Activated T-cell treated with anti-CD3 and anti-CD28 coated beads, Interleukin-2, amount 50 U/mL, for 72 hours (primary cell): ENCODE data around the gene DNASE1L2. TPM values are rescaled to one million over a fixed set of nuclear protein-coding genes. Genes with fewer than 3 reads are reported as not detected.
"Not testable (repeated sequence)": the region's sequence is repeated elsewhere in the genome, so short reads cannot be mapped to it uniquely, and the experiment has no call there.

ENCODE experiments used
- ATAC-seq, 2 donors: fragments of 150-1000 bp; cut with Tn5 transposase; replicated peaks in 1 of 2; 2 replicates each; pipeline ENCODE4 v1.10.0; 2021; ENCODE audit warnings: moderate library complexity in 2 of 2, mild to moderate bottlenecking in 1 of 2
- DNase-seq, 2 donors: peaks; one replicate each; pipeline ENCODE4 v3.0.0; 2021 to 2022; ENCODE audit warnings: mixed read lengths in 1 of 2
- H3K27ac Mint-ChIP-seq: one replicate; pipeline ENCODE4 v1.8.0; 2022; ENCODE audit warnings: mild to moderate bottlenecking, moderate library complexity, mixed read lengths
- H3K27me3 Mint-ChIP-seq: one replicate; pipeline ENCODE4 v1.8.0; 2022; ENCODE audit warnings: low read depth, mixed read lengths
- H3K36me3 Mint-ChIP-seq, 2 donors: one replicate each; pipeline ENCODE4 v1.8.0; 2022; ENCODE audit warnings: mixed read lengths in 2 of 2, mild to moderate bottlenecking in 1 of 2; ENCODE audit not compliant: insufficient read depth in 2 of 2
- H3K4me1 Mint-ChIP-seq: one replicate; pipeline ENCODE4 v1.8.0; 2022; ENCODE audit warnings: low read depth, mixed read lengths
- H3K4me3 Mint-ChIP-seq, 2 donors: one replicate each; pipeline ENCODE4 v1.8.0; 2022; ENCODE audit warnings: mild to moderate bottlenecking in 2 of 2, mixed read lengths in 2 of 2, moderate library complexity in 2 of 2
- H3K9me3 Mint-ChIP-seq, 2 donors: one replicate each; pipeline ENCODE4 v1.8.0; 2022; ENCODE audit warnings: mixed read lengths in 2 of 2
- total RNA-seq, 2 donors: library from RNA; stranded (reverse); gene quantifications; one replicate each; pipeline ENCODE4 v1.2.3, GENCODE V29; 2022

DNASE1L2 gene
- total RNA-seq, 2 donors from 2014 or later = 1.1 TPM

- Mint-ChIP-seq H3K4me3 (no peak overlapping the region), H3K27ac (peak overlapping the region; percentile 22), H3K27me3 (no peaks in the 10 kb centered on the region), H3K9me3 (no peaks in the 10 kb centered on the region), H3K36me3 (peaks cover 2 to 4% of the 10 kb centered on the region in 2 donors), H3K4me1 (no peaks in the 10 kb centered on the region)
- DNase-seq (no peak), ATAC-seq (no peak)
These were observed 3.0 kb upstream of the DNASE1L2 start for GRCh38 chr16:2233046-2233775.

DNA sequence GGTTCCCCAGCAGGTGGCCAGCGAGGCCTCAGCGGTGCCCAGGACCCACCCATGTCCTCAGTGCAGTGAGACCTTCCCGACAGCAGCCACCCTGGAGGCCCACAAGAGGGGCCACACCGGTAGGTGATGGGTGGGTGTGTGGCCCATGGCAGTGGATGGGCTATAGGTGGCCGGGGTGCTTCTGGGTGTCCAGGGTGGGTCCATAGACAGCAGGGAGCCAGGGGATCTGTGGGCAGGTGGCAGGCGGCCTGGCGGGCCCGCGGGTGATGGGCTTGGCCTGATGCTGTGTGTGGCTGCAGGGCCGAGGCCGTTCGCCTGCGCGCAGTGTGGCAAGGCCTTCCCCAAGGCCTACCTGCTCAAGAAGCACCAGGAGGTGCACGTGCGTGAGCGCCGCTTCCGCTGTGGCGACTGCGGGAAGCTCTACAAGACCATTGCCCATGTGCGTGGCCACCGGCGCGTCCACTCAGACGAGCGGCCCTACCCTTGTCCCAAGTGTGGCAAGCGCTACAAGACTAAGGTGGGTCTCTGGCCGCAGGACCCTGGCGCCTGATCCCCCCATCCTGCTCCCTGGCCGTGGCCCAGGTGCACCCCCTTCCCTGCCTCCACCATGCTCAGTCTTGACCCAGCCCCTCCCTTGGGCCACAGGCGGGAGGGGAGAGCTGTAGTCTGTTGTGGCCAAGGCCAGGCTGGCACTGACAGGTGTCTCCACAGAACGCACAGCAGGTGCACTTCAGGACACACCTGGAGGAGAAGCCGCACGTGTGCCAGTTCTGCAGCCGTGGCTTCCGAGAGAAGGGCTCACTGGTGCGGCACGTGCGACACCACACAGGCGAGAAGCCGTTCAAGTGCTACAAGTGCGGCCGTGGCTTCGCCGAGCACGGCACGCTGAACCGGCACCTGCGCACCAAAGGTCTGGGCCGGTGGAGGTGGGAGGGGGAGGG is 2.1 kb upstream of the DNASE1L2 start:
- Mint-ChIP-seq H3K27me3 (no peaks in the 10 kb centered on the region), H3K4me1 (no peaks in the 10 kb centered on the region), H3K4me3 (no peak overlapping the region), H3K27ac (peak overlapping the region; percentile 22), H3K36me3 (peaks cover 2 to 4% of the 10 kb centered on the region in 2 donors), H3K9me3 (no peaks in the 10 kb centered on the region)
- no peak for ATAC-seq
- no peak for DNase-seq

- ATAC-seq = no peak
- Mint-ChIP-seq H3K4me1 (no peaks in the 10 kb centered on the region), H3K9me3 (no peaks in the 10 kb centered on the region), H3K27me3 (no peaks in the 10 kb centered on the region), H3K4me3 (no peak overlapping the region), H3K36me3 (peaks cover 2 to 4% of the 10 kb centered on the region in 2 donors), H3K27ac (no peak overlapping the region)
- no peak for DNase-seq
These were observed 1.5 kb upstream of the DNASE1L2 start for GRCh38 chr16:2234813-2235170.

DNA sequence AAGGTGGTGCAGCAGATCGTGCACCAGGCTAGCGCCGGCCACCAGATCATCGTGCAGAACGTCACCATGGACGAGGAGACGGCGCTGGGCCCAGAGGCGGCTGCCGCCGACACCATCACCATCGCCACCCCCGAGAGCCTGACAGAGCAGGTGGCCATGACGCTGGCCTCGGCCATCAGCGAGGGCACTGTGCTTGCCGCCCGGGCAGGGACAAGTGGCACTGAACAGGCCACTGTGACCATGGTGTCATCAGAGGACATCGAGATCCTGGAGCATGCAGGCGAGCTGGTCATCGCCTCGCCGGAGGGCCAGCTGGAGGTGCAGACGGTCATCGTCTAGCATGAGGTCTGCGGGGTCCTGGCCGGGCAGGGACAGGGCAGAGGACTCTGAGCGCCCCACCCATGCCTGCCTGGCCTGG is 1.0 kb upstream of the DNASE1L2 start:
- Mint-ChIP-seq H3K36me3 (peaks cover 2 to 4% of the 10 kb centered on the region in 2 donors), H3K9me3 (no peaks in the 10 kb centered on the region), H3K4me1 (no peaks in the 10 kb centered on the region), H3K4me3 (no peak overlapping the region), H3K27ac (no peak overlapping the region), H3K27me3 (no peaks in the 10 kb centered on the region)
- DNase-seq (no peak), ATAC-seq (peak in 1 of 2 donors; percentile 2)

DNA sequence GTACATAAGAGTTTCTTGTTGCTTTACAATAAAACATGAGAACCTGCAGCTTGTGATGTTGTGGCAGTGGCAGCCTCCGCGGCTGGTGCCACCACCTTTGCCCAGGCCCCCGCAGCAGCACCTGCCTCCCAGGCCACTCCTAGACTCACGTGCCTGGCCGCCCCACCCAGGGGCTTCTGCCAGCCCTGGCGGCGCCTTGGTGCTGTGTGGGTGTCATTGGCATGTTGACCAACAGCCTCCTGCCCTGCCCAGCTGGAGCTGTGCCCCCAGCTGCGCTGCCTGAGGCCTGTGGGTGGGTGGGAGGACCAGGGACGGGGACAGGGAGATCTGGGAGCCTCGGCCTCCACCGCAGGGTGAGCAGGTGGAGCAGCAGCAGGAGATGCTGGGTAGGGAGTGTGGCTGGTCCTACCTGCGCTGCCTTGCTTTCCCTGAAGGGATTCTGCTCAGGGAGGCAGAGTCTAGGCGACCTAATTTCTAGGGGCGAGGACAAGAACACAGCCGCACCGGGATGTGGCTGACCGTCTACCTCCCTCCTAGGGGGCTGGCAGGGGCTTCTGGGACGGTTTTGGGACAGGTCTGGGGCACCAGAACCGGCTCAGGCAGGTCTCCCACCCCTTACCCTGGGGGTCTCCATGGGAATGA is 428 bp upstream of the DNASE1L2 start:
- DNase-seq (no peak), ATAC-seq (peak in 1 of 2 donors; percentile 18)
- no peaks in the 10 kb centered on the region for H3K27me3 Mint-ChIP-seq
- H3K9me3 Mint-ChIP-seq = no peaks in the 10 kb centered on the region
- H3K36me3 Mint-ChIP-seq = peaks cover 2 to 4% of the 10 kb centered on the region in 2 donors
- no peak overlapping the region for H3K4me3 Mint-ChIP-seq
- no peaks in the 10 kb centered on the region for H3K4me1 Mint-ChIP-seq
- no peak overlapping the region for H3K27ac Mint-ChIP-seq

DNA sequence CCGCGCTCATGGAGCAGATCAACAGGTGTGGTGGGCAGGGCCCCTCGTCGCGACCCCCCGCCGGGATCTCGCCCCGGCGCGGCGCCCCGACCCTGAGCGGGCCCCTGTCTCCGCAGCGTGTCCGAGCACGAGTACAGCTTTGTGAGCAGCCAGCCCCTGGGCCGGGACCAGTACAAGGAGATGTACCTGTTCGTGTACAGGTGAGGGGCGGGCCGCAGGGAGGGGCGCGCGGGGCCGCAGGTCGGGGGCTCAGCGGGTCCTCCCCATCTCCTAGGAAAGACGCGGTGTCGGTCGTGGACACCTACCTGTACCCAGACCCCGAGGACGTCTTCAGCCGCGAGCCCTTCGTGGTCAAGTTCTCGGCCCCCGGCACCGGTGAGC is 848 bp downstream of the DNASE1L2 start:
- H3K36me3 Mint-ChIP-seq = peaks cover 2 to 4% of the 10 kb centered on the region in 2 donors

GRCh38 chr16:2237493-2238149 is 1.4 kb downstream of the DNASE1L2 start:
- Mint-ChIP-seq H3K9me3 (no peaks in the 10 kb centered on the region), H3K36me3 (peaks cover 2 to 4% of the 10 kb centered on the region in 2 donors), H3K27ac (no peak overlapping the region), H3K4me1 (no peaks in the 10 kb centered on the region), H3K27me3 (no peaks in the 10 kb centered on the region), H3K4me3 (no peak overlapping the region)
- no peak for ATAC-seq
- DNase-seq = no peak

More for the DNA sequence above, 848 bp downstream of the DNASE1L2 start:
- DNase-seq (no peak), ATAC-seq (no peak)
- H3K4me1 Mint-ChIP-seq = no peaks in the 10 kb centered on the region
- no peaks in the 10 kb centered on the region for H3K27me3 Mint-ChIP-seq
- no peak overlapping the region for H3K27ac Mint-ChIP-seq
- H3K9me3 Mint-ChIP-seq = no peaks in the 10 kb centered on the region
- no peak overlapping the region for H3K4me3 Mint-ChIP-seq

GRCh38 chr16:2238150-2238837 is 2.0 kb downstream of the DNASE1L2 start:
- Mint-ChIP-seq H3K4me1 (no peaks in the 10 kb centered on the region), H3K27ac (no peak overlapping the region), H3K36me3 (peaks cover 2 to 4% of the 10 kb centered on the region in 2 donors), H3K4me3 (no peak overlapping the region), H3K9me3 (no peaks in the 10 kb centered on the region), H3K27me3 (no peaks in the 10 kb centered on the region)
- DNase-seq (no peak), ATAC-seq (peak; percentile 3 to 4)

GRCh38 chr16:2238838-2239675 is 2.8 kb downstream of the DNASE1L2 start:
- ATAC-seq = peak in 1 of 2 donors; percentile 4

DNA sequence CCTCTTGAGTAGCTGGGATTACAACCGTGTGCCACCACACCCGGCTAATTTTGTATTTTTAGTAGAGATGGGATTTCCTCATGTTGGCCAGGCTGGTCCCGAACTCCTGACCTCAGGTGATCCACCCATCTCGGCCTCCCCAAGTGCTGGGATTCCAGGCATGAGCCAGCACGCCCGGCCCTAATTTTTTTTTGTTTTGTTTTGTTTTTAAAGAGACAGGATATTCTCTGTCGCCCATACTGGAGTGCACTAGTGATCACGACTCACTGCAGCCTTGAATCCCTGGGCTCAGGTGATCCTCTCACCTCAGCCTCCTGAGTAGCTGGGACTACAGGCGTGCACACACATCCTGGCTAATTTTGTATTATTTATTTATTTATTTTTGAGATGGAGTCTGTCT is 4.1 kb downstream of the DNASE1L2 start:
- not testable (repeated sequence) for H3K36me3 Mint-ChIP-seq, H3K4me1 Mint-ChIP-seq, DNase-seq, H3K4me3 Mint-ChIP-seq, H3K27me3 Mint-ChIP-seq, H3K27ac Mint-ChIP-seq, H3K9me3 Mint-ChIP-seq, ATAC-seq

More at GRCh38 chr16:2238838-2239675, 2.8 kb downstream of the DNASE1L2 start:
- Mint-ChIP-seq H3K27me3 (no peaks in the 10 kb centered on the region), H3K36me3 (peaks cover 1 to 2% of the 10 kb centered on the region in 2 donors), H3K9me3 (no peaks in the 10 kb centered on the region), H3K27ac (no peak overlapping the region), H3K4me3 (no peak overlapping the region), H3K4me1 (no peaks in the 10 kb centered on the region)
- DNase-seq = no peak

GRCh38 chr16:2242598-2242997 is 6.4 kb downstream of the DNASE1L2 start:
- no peaks in the 10 kb centered on the region for H3K27me3 Mint-ChIP-seq
- DNase-seq (no peak), ATAC-seq (no peak)
- H3K4me3 Mint-ChIP-seq = no peak overlapping the region
- no peaks in the 10 kb centered on the region for H3K4me1 Mint-ChIP-seq
- H3K9me3 Mint-ChIP-seq = no peaks in the 10 kb centered on the region
- H3K27ac Mint-ChIP-seq = peak overlapping the region; percentile 24
- H3K36me3 Mint-ChIP-seq = peaks cover 0 to 1% of the 10 kb centered on the region in 2 donors
